ENCODE measurements around the gene ARAP2. TPM values are rescaled to one million over a fixed set of nuclear protein-coding genes. Genes with fewer than 3 reads are reported as not detected.

The ARAP2 gene
- total and polyA plus RNA-seq, 2 donors (not counting 3 experiments of a cell fraction or from before 2014, with no cell fraction given): not detected

GRCh38 chr4:36283912-36284465 lies 39.7 kb upstream of the ARAP2 start:
- DNase-seq (ENCODE audit: low read depth, low spot score) (no peak), FAIRE-seq (no peak)
- BruUV-seq (replicated peaks): no TSS peak
- TF ChIP-seq POLR2A (IDR thresholded peaks at IDR 0.05; ENCODE audit: low read depth, low read length) (no peak), GATA2 (IDR thresholded peaks at IDR 0.05; ENCODE audit: insufficient read depth, insufficient read length, low read depth, low read length) (no peak), CTCF (IDR thresholded peaks at IDR 0.05; ENCODE audit: extremely low read depth in 1 of 2, insufficient read depth in 1 of 2, low read depth in 1 of 2, low read length in 2 of 2) (no peak), MYC (IDR thresholded peaks at IDR 0.05; ENCODE audit: low read depth, low read length) (no peak), EZH2 (IDR thresholded peaks at IDR 0.05; ENCODE audit: borderline replicate concordance, low read depth, low read length, severe bottlenecking) (no peak), MAX (IDR thresholded peaks at IDR 0.05; ENCODE audit: insufficient read depth, insufficient read length) (no peak)
- Histone ChIP-seq H3K27ac (ENCODE audit: insufficient read depth, low read depth, low read length) (no peak overlapping the region), H3K4me3 (replicated peaks in 1 of 3; ENCODE audit: insufficient read depth in 1 of 3, low read depth in 1 of 3, low read length in 3 of 3) (no peak overlapping the region), H3K9ac (replicated peaks; ENCODE audit: extremely low read depth, insufficient read depth, low read length) (no peak overlapping the region), H3K9me1 (replicated peaks; ENCODE audit: control insufficient read depth, extremely low read depth, insufficient read depth, low read length) (no peaks in the 10 kb centered on the region), H3K79me2 (ENCODE audit: control insufficient read depth, insufficient read depth, low read length) (no peaks in the 10 kb centered on the region), H3K27me3 (ENCODE audit: control insufficient read depth in 2 of 2, insufficient read depth in 2 of 2, low read length in 2 of 2) (no peaks in the 10 kb centered on the region), H3K4me1 (ENCODE audit: control insufficient read depth, extremely low read depth, insufficient read depth, low read length) (no peaks in the 10 kb centered on the region), H3K4me2 (ENCODE audit: insufficient read depth, low read length) (no peak overlapping the region), H3K36me3 (ENCODE audit: control insufficient read depth in 2 of 2, extremely low read depth in 1 of 2, insufficient read depth in 2 of 2, low read length in 2 of 2) (no peaks in the 10 kb centered on the region), H2AFZ (ENCODE audit: low read depth, low read length) (no peak overlapping the region), H4K20me1 (replicated peaks; ENCODE audit: control insufficient read depth, extremely low read depth, insufficient read depth, low read length) (no peaks in the 10 kb centered on the region), H3K9me3 (replicated peaks; ENCODE audit: control insufficient read depth, insufficient read depth, low read length) (no peaks in the 10 kb centered on the region)
- dilution Hi-C loops (cut with MboI; ENCODE audit: extremely low pct_ligation_motif_present, low sequenced_read_pairs): no loop called here
- intact Hi-C loops (cut with micrococcal nuclease): no loop called here
- POLR2A ChIA-PET: no interaction called here
- CTCF ChIA-PET: no interaction called here

Data from endothelial cell of umbilical vein (primary cell).